HepG2 (cell line): Measurements from ENCODE around the gene SH3BP2. TPM values are rescaled to one million over a fixed set of nuclear protein-coding genes. Genes with fewer than 3 reads are reported as not detected.

ENCODE experiments used
- CCDC6 ChIP-seq: sonication (generic); formaldehyde crosslinking; IDR thresholded peaks from 2 replicates; pipeline ENCODE4 v1.8.1; 2022; ENCODE audit warnings: mild to moderate bottlenecking, missing genetic modification reagents, moderate library complexity
- CREB1 ChIP-seq, 2 experiments: fragments of 450-650 bp in 1 of 2; IDR thresholded peaks; 2 replicates each; pipeline ENCODE4 v1.6.1; 2016 to 2017; ENCODE audit warnings: control low read depth in 1 of 2, mild to moderate bottlenecking in 1 of 2, missing compliant biosample characterization in 1 of 2, missing genetic modification characterization in 1 of 2
- ELF1 ChIP-seq: sonication (generic); formaldehyde crosslinking; IDR thresholded peaks from 2 replicates; pipeline ENCODE4 v1.4.0; 2020; ENCODE audit warnings: missing genetic modification reagents
- ESRRA ChIP-seq: sonication (generic); formaldehyde crosslinking; IDR thresholded peaks from 2 replicates; pipeline ENCODE4 v1.5.1; 2020; ENCODE audit warnings: mild to moderate bottlenecking, low read depth, missing genetic modification reagents
- EZH2 ChIP-seq: conservative IDR thresholded peaks from 2 replicates; pipeline ENCODE4 v1.6.1; 2012; ENCODE audit warnings: mild to moderate bottlenecking, low read depth, low read length, moderate library complexity
- HDAC1 ChIP-seq: sonication (generic); formaldehyde crosslinking; IDR thresholded peaks from 2 replicates; pipeline ENCODE4 v1.5.1; 2020; ENCODE audit warnings: mild to moderate bottlenecking, missing genetic modification reagents
- HNF4A ChIP-seq: sonication (generic); formaldehyde crosslinking; IDR thresholded peaks from 2 replicates; pipeline ENCODE4 v1.4.0; 2020; ENCODE audit warnings: missing genetic modification reagents
- HNRNPL ChIP-seq: fragments of 200-400 bp; formaldehyde crosslinking; IDR thresholded peaks from 2 replicates; pipeline ENCODE4 v1.6.1; 2017; ENCODE audit warnings: mild to moderate bottlenecking, low read depth, low read length
- HOXA3 ChIP-seq: sonication (generic); formaldehyde crosslinking; IDR thresholded peaks from 2 replicates; pipeline ENCODE4 v1.5.0; 2020; ENCODE audit warnings: missing genetic modification reagents
- MATR3 ChIP-seq: sonication (generic); formaldehyde crosslinking; IDR thresholded peaks from 2 replicates; pipeline ENCODE4 v1.4.0; 2020; ENCODE audit warnings: missing genetic modification reagents
- MED1 ChIP-seq: sonication (generic); formaldehyde crosslinking; IDR thresholded peaks from 2 replicates; pipeline ENCODE4 v1.4.0; 2020; ENCODE audit warnings: missing genetic modification reagents
- MEF2D ChIP-seq: sonication (generic); formaldehyde crosslinking; IDR thresholded peaks from 2 replicates; pipeline ENCODE4 v1.5.1; 2020; ENCODE audit warnings: mild to moderate bottlenecking, missing genetic modification reagents
- NCOA1 ChIP-seq: sonication (generic); formaldehyde crosslinking; IDR thresholded peaks from 2 replicates; pipeline ENCODE4 v1.9.0; 2021; ENCODE audit warnings: missing genetic modification reagents
- RARA ChIP-seq: IDR thresholded peaks from 2 replicates; pipeline ENCODE4 v1.6.1; 2016; ENCODE audit warnings: missing genetic modification reagents, missing compliant biosample characterization
- SIN3A ChIP-seq: IDR thresholded peaks from 2 replicates; pipeline ENCODE4 v1.6.1; 2011; ENCODE audit warnings: low read depth, mild to moderate bottlenecking, control low read depth, low read length, borderline replicate concordance
- SP4 ChIP-seq: sonication (generic); formaldehyde crosslinking; IDR thresholded peaks from 2 replicates; pipeline ENCODE4 v1.8.1; 2023; ENCODE audit warnings: mild to moderate bottlenecking, missing genetic modification reagents
- SPEN ChIP-seq: sonication (generic); formaldehyde crosslinking; IDR thresholded peaks from 2 replicates; pipeline ENCODE4 v1.5.1; 2020; ENCODE audit warnings: low read depth, mild to moderate bottlenecking, missing genetic modification reagents
- TSC22D2 ChIP-seq: sonication (generic); formaldehyde crosslinking; IDR thresholded peaks from 2 replicates; pipeline ENCODE4 v1.5.1; 2020; ENCODE audit warnings: missing genetic modification reagents, mild to moderate bottlenecking, borderline replicate concordance
- ZFY ChIP-seq: sonication (generic); formaldehyde crosslinking; IDR thresholded peaks from 2 replicates; pipeline ENCODE4 v1.4.0; 2020; ENCODE audit warnings: missing genetic modification reagents
- ZNF281 ChIP-seq: sonication (generic); formaldehyde crosslinking; IDR thresholded peaks from 2 replicates; pipeline ENCODE4 v1.4.0; 2020; ENCODE audit warnings: missing genetic modification reagents, borderline replicate concordance
- ZNF530 ChIP-seq: sonication (generic); formaldehyde crosslinking; IDR thresholded peaks from 2 replicates; pipeline ENCODE4 v1.5.0; 2020; ENCODE audit warnings: low read depth, mild to moderate bottlenecking, missing genetic modification reagents
- ZNF687 ChIP-seq: sonication (generic); formaldehyde crosslinking; IDR thresholded peaks from 2 replicates; pipeline ENCODE4 v1.5.1; 2020; ENCODE audit warnings: mild to moderate bottlenecking, missing genetic modification reagents, moderate library complexity
- ZNF777 ChIP-seq: sonication (generic); formaldehyde crosslinking; IDR thresholded peaks from 2 replicates; pipeline ENCODE4 v1.4.0; 2020; ENCODE audit warnings: missing genetic modification reagents
- polyA plus RNA-seq, 8 experiments: library from polyadenylated mRNA; depleted of rRNA in 3 of 8; stranded (reverse) in 7 of 8; unstranded in 1 of 8; fragments of >200 nt; fragmentation: Illumina TruSeq in 4 of 8; extraction: Trizol in 4 of 8; gene quantifications; 2 replicates each; pipeline versions ENCODE4 v1.2.1 to v1.2.3, GENCODE V29; 2011 to 2016; ENCODE audit warnings: low read depth in 4 of 8, missing spikeins in 1 of 8, mixed read lengths in 1 of 8; ENCODE audit not compliant: insufficient read depth in 1 of 8
- total RNA-seq, 5 experiments: library from RNA; depleted of rRNA; stranded (reverse); fragments of >200 nt; fragmentation: Illumina TruSeq; extraction: Trizol; gene quantifications; 2 replicates each; pipeline ENCODE4 v1.2.3, GENCODE V29; 2016; ENCODE audit warnings: low read depth in 1 of 5

Gene SH3BP2
- total and polyA plus RNA-seq, 2 of the 13 experiments (the other 11 are each of a cell fraction or from before 2014, with no cell fraction given), result 16.9 to 34.5 TPM

GRCh38 chr4:2791518-2792395, 1.1 kb upstream of the SH3BP2 start (continued):
- TF ChIP-seq ZNF281 (0 out of 2 replicates have a peak, but pooled peaks have one; percentile 3), TSC22D2 (0 out of 2 replicates have a peak, but pooled peaks have one; percentile 22), SPEN (peak; percentile 37; the same call in 1 of the 2 replicates), ZNF687 (CRISPR knock-in tag) (peak; percentile 1), SIN3A (0 out of 2 replicates have a peak, but pooled peaks have one; percentile 37), MATR3 (no peak), CCDC6 (CRISPR knock-in tag) (0 out of 2 replicates have a peak, but pooled peaks have one; percentile 49), MED1 (0 out of 2 replicates have a peak, but pooled peaks have one; percentile 42), CREB1 (IDR thresholded peaks at IDR 0.05) (no peak), CREB1 (CRISPR knock-in tag; IDR thresholded peaks at IDR 0.05) (no peak), ESRRA (CRISPR knock-in tag) (peak; percentile 77; the same call in 1 of the 2 replicates), ZNF530 (CRISPR knock-in tag) (no peak), ZNF777 (0 out of 2 replicates have a peak, but pooled peaks have one; percentile 5), ZFY (CRISPR knock-in tag) (peak; percentile 7; the same call in 1 of the 2 replicates), SP4 (CRISPR knock-in tag) (peak; percentile 9; the same call in 1 of the 2 replicates), RARA (CRISPR knock-in tag) (peak; percentile 59), HOXA3 (CRISPR knock-in tag) (peak; percentile 46; the same call in 1 of the 2 replicates), HNRNPL (0 out of 2 replicates have a peak, but pooled peaks have one; percentile 25), HNF4A (CRISPR knock-in tag) (peak; percentile 94), ELF1 (CRISPR knock-in tag) (peak; percentile 77), MEF2D (CRISPR knock-in tag) (no peak), NCOA1 (0 out of 2 replicates have a peak, but pooled peaks have one; percentile 51), EZH2 (no peak), HDAC1 (CRISPR knock-in tag) (peak; percentile 66)
